IPS-18a (cell line): ENCODE results near the gene KCNQ1OT1.

Experiments
- H3K27ac ChIP-seq: one replicate; pipeline ENCODE4 v1.5.1; 2013; ENCODE audit warnings: low read length
- H3K27me3 ChIP-seq: one replicate; pipeline ENCODE4 v1.6.1; 2013; ENCODE audit warnings: mild to moderate bottlenecking, low read length; ENCODE audit not compliant: control insufficient read depth, insufficient read depth
- H3K36me3 ChIP-seq: one replicate; pipeline ENCODE4 v1.6.1; 2013; ENCODE audit warnings: low read depth, low read length; ENCODE audit not compliant: control insufficient read depth
- H3K4me1 ChIP-seq: one replicate; pipeline ENCODE4 v1.6.1; 2013; ENCODE audit warnings: low read depth, low read length; ENCODE audit not compliant: control insufficient read depth
- H3K4me3 ChIP-seq: one replicate; pipeline ENCODE4 v1.5.1; 2013; ENCODE audit warnings: low read length
- H3K9ac ChIP-seq: one replicate; pipeline ENCODE4 v1.6.1; 2013; ENCODE audit warnings: mild to moderate bottlenecking, low read length, moderate library complexity
- H3K9me3 ChIP-seq: one replicate; pipeline ENCODE4 v1.6.1; 2013; ENCODE audit warnings: low read depth, low read length; ENCODE audit not compliant: control insufficient read depth

The KCNQ1OT1 gene

GRCh38 chr11:2704896-2705606, 5.3 kb upstream of the KCNQ1OT1 start:
- no peak overlapping the region for H3K4me3 ChIP-seq
- H3K4me1 ChIP-seq = peaks cover 19% of the 10 kb centered on the region
- no peak overlapping the region for H3K9ac ChIP-seq
- no peak overlapping the region for H3K27ac ChIP-seq
- H3K9me3 ChIP-seq = no peaks in the 10 kb centered on the region
- peaks cover 86% of the 10 kb centered on the region for H3K27me3 ChIP-seq
- H3K36me3 ChIP-seq = no peaks in the 10 kb centered on the region

- peaks cover 19% of the 10 kb centered on the region for H3K4me1 ChIP-seq
- H3K36me3 ChIP-seq = no peaks in the 10 kb centered on the region
- H3K4me3 ChIP-seq = no peak overlapping the region
- H3K9ac ChIP-seq = no peak overlapping the region
- no peak overlapping the region for H3K27ac ChIP-seq
- H3K9me3 ChIP-seq = no peaks in the 10 kb centered on the region
- peaks cover 79% of the 10 kb centered on the region for H3K27me3 ChIP-seq
Observed at GRCh38 chr11:2704356-2704755, 4.6 kb upstream of the KCNQ1OT1 start.

- Histone ChIP-seq H3K9me3 (no peaks in the 10 kb centered on the region), H3K4me3 (no peak overlapping the region), H3K27ac (no peak overlapping the region), H3K36me3 (no peaks in the 10 kb centered on the region), H3K9ac (no peak overlapping the region), H3K4me1 (peaks cover 21% of the 10 kb centered on the region), H3K27me3 (peaks cover 79% of the 10 kb centered on the region)
Observed at GRCh38 chr11:2703363-2704141, 3.8 kb upstream of the KCNQ1OT1 start.

DNA sequence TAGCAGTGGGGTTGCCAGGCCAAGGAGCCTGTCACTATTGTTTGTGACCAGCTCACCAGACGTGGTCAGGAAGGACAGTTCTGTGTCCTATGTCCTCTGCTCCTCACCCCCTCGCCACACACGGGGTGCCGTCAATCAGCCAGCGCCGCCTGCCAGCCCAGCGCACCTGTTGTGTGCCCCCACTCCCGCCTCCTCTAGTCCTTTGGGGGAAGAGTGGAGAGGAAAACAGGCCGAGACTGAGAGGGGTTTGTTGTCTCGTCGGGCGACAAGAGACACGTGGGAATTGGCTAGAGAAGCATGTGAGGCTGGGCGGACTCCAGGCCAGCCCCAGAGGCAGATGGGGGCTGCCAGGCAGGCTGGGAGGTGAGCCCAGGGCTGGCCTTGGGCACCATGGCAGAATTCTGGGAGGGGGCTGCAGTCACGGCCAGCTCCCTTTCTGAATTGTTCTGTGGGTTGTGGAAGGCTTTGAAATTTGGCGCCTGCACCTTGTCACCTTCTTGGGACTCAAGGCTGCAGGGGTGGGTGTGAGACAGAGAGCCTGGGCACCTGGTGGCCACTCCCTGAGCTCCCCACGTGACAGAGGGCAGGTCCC, 3.1 kb upstream of the KCNQ1OT1 start:
- Histone ChIP-seq H3K9me3 (no peaks in the 10 kb centered on the region), H3K27ac (no peak overlapping the region), H3K27me3 (peaks cover 79% of the 10 kb centered on the region), H3K4me1 (peaks cover 28% of the 10 kb centered on the region), H3K9ac (no peak overlapping the region), H3K36me3 (no peaks in the 10 kb centered on the region), H3K4me3 (no peak overlapping the region)

GRCh38 chr11:2701898-2702434, 2.2 kb upstream of the KCNQ1OT1 start:
- Histone ChIP-seq H3K27me3 (peaks cover 75% of the 10 kb centered on the region), H3K9me3 (no peaks in the 10 kb centered on the region), H3K4me1 (peaks cover 36% of the 10 kb centered on the region), H3K9ac (no peak overlapping the region), H3K27ac (no peak overlapping the region), H3K4me3 (no peak overlapping the region), H3K36me3 (no peaks in the 10 kb centered on the region)

- Histone ChIP-seq H3K36me3 (no peaks in the 10 kb centered on the region), H3K27ac (no peak overlapping the region), H3K9ac (no peak overlapping the region), H3K27me3 (peaks cover 67% of the 10 kb centered on the region), H3K4me3 (no peak overlapping the region), H3K4me1 (peaks cover 43% of the 10 kb centered on the region), H3K9me3 (no peaks in the 10 kb centered on the region)
Observed at GRCh38 chr11:2701230-2701629, 1.4 kb upstream of the KCNQ1OT1 start.

DNA sequence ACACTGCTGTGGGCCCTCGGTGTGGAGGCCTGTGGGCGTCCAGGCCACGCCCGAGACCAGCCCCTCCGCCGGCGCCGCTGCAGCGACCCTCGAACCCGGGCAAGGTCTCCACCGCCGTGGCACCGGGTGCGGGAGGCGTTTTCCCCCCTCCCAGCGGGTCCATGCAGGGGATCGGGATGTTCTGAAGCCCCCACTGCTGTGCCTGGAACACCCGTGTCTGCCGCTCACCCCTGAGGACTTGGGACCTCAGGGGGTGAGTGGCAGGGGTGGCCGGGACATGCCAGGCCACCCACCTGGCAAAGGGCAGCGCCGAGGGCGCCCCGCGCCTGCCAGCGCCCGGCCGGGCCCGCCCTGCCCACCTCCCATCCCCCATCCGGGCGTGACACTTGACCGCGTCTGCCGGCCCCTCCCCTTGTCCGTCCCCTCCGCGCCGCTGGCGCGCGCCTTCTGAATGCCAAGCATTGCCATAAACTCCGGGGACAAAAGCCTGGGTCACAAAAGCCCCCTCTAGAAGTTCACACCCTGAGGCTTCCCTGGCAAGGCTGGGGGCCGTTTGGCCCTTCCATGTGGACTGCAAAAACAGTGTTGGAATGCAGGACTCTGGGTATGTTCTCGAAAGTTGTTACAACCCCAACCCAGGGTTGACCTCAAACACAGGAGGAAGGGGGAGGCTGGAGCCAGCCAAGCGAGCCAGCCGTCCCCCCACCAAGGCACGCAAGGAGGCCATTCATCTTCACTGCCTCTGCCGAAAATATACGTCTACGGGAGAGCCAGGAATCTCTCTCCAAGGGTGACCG, 819 bp upstream of the KCNQ1OT1 start:
- H3K4me3 ChIP-seq = peak overlapping the region; percentile 65
- H3K9me3 ChIP-seq = no peaks in the 10 kb centered on the region
- H3K36me3 ChIP-seq = no peaks in the 10 kb centered on the region
- H3K4me1 ChIP-seq = peaks cover 49% of the 10 kb centered on the region
- no peak overlapping the region for H3K27ac ChIP-seq
- no peak overlapping the region for H3K9ac ChIP-seq
- peaks cover 61% of the 10 kb centered on the region for H3K27me3 ChIP-seq

GRCh38 chr11:2699185-2699530, 636 bp downstream of the KCNQ1OT1 start:
- Histone ChIP-seq H3K27me3 (peaks cover 49% of the 10 kb centered on the region), H3K36me3 (no peaks in the 10 kb centered on the region), H3K27ac (no peak overlapping the region), H3K4me1 (peaks cover 63% of the 10 kb centered on the region), H3K4me3 (peak overlapping the region; percentile 65), H3K9me3 (no peaks in the 10 kb centered on the region), H3K9ac (peak overlapping the region; percentile 36)

- Histone ChIP-seq H3K9me3 (no peaks in the 10 kb centered on the region), H3K9ac (peak overlapping the region; percentile 36), H3K36me3 (no peaks in the 10 kb centered on the region), H3K4me1 (peaks cover 64% of the 10 kb centered on the region), H3K4me3 (peak overlapping the region; percentile 65), H3K27me3 (peaks cover 43% of the 10 kb centered on the region), H3K27ac (no peak overlapping the region)
Observed at GRCh38 chr11:2698386-2699184, 1.2 kb downstream of the KCNQ1OT1 start.

DNA sequence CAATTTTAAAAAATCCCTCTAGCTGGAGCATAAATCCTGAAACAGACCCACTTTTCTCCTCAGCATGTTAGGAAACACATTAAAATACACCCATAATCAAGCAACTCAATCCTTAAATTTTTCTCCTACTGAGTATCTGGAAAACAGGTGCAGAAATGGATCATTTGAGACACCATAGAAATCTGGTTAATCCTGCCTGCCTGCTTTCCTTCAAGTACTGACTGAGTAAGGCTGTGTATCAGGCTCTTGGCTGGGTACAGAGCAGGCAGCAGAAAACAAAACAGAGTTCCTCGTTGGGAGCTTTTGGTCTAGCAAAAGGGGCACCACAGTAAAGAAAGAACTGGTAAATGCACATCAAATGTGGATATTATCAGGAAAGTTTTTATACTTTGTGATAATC, 1.9 kb downstream of the KCNQ1OT1 start:
- Histone ChIP-seq H3K9ac (no peak overlapping the region), H3K4me1 (peaks cover 63% of the 10 kb centered on the region)

More for the DNA sequence above, 1.9 kb downstream of the KCNQ1OT1 start:
- Histone ChIP-seq H3K4me3 (peak overlapping the region; percentile 65), H3K27ac (no peak overlapping the region), H3K36me3 (no peaks in the 10 kb centered on the region), H3K27me3 (peaks cover 36% of the 10 kb centered on the region), H3K9me3 (no peaks in the 10 kb centered on the region)
